SH-SY5Y (cell line): ENCODE measurements around the gene NRIP1.

Experiments
- GATA2 ChIP-seq: IDR thresholded peaks from 2 replicates; pipeline ENCODE4 v1.6.1; 2011; ENCODE audit warnings: mild to moderate bottlenecking, low read depth, low read length
- GATA3 ChIP-seq: IDR thresholded peaks from 2 replicates; pipeline ENCODE4 v1.6.1; 2011; ENCODE audit warnings: low read depth, mild to moderate bottlenecking, low read length, moderate library complexity

GRCh38 chr21:14975136-14975919 is 89.5 kb downstream of the NRIP1 start:
- no peak for TF ChIP-seq GATA3
- TF ChIP-seq GATA2, result no peak
